H1 (cell line): ENCODE results near the gene C12orf43. TPM values are rescaled to one million over a fixed set of nuclear protein-coding genes. Genes with fewer than 3 reads are reported as not detected.
A peak's percentile ranks its signal among the peaks of the same experiment; 100 is the strongest.

Experiments
- ATF2 ChIP-seq: IDR thresholded peaks from 2 replicates; pipeline ENCODE4 v1.6.1; 2012; ENCODE audit warnings: low read length, inconsistent platforms
- BCL11A ChIP-seq, 2 experiments: IDR thresholded peaks; one replicate each; pipeline ENCODE4 v1.6.1; 2011; ENCODE audit warnings: low read depth in 2 of 2, low read length in 2 of 2, mild to moderate bottlenecking in 2 of 2
- BRCA1 ChIP-seq: IDR thresholded peaks from 2 replicates; pipeline ENCODE4 v1.6.1; 2012; ENCODE audit warnings: low read depth, low read length, improper control_type of control experiment
- CBX5 ChIP-seq: fragments of 300-800, 300-1000 bp; sonication (generic); IDR thresholded peaks from 2 replicates; pipeline ENCODE4 v1.7.1; 2016; ENCODE audit warnings: antibody characterized with exemption, low read length, low read depth
- CTCF ChIP-seq, 3 experiments: IDR thresholded peaks; 1 replicate in 2 of 3; 2 replicates in 1 of 3; pipeline versions ENCODE4 v1.5.1 to v1.6.1; 2011; ENCODE audit warnings: low read length in 3 of 3, mild to moderate bottlenecking in 3 of 3, inconsistent platforms in 2 of 3, low read depth in 1 of 3, moderate library complexity in 1 of 3; ENCODE audit not compliant: insufficient read depth in 1 of 3; ENCODE audit errors: control extremely low read depth in 1 of 3
- GTF2F1 ChIP-seq: IDR thresholded peaks from 2 replicates; pipeline ENCODE4 v1.6.1; 2012; ENCODE audit warnings: low read depth, low read length, improper control_type of control experiment, borderline replicate concordance
- KDM5A ChIP-seq: fragments of 200-600 bp; IDR thresholded peaks from 2 replicates; pipeline ENCODE4 v1.7.1; 2012; ENCODE audit warnings: mild to moderate bottlenecking, low read length, inconsistent platforms, mixed read lengths
- POLR2A ChIP-seq, 2 experiments: IDR thresholded peaks; 1 replicate in 1 of 2; 2 replicates in 1 of 2; pipeline ENCODE4 v1.6.1; 2011; ENCODE audit warnings: low read depth in 2 of 2, low read length in 2 of 2, mild to moderate bottlenecking in 2 of 2; ENCODE audit errors: control extremely low read depth in 1 of 2
- SIN3A ChIP-seq, 2 experiments: IDR thresholded peaks in 1 of 2; conservative IDR thresholded peaks in 1 of 2; 2 replicates each; pipeline ENCODE4 v1.6.1; 2011 to 2012; ENCODE audit warnings: low read length in 2 of 2, improper control_type of control experiment in 1 of 2, low read depth in 1 of 2, mild to moderate bottlenecking in 1 of 2
- SP4 ChIP-seq: IDR thresholded peaks from 2 replicates; pipeline ENCODE4 v1.6.1; 2012; ENCODE audit warnings: low read length, inconsistent platforms
- TAF7 ChIP-seq: optimal IDR thresholded peaks from 2 replicates; pipeline ENCODE3; 2011; ENCODE audit warnings: low read depth, mild to moderate bottlenecking, inconsistent platforms, low read length, moderate library complexity, borderline replicate concordance
- TCF12 ChIP-seq: IDR thresholded peaks from 2 replicates; pipeline ENCODE4 v1.6.1; 2011; ENCODE audit warnings: low read depth, mild to moderate bottlenecking, low read length
- YY1 ChIP-seq: IDR thresholded peaks from 2 replicates; pipeline ENCODE4 v1.6.1; 2011; ENCODE audit warnings: low read depth, mild to moderate bottlenecking, low read length
- polyA plus RNA-seq, 7 experiments: library from polyadenylated mRNA; depleted of rRNA in 3 of 7; stranded (reverse) in 5 of 7; unstranded in 2 of 7; fragments of >200 nt in 5 of 7; fragments of 200-250 nt in 2 of 7; gene quantifications; 1 replicate in 5 of 7; 2 replicates in 1 of 7; 4 replicates in 1 of 7; pipeline versions ENCODE4 v1.2.1 to v1.2.3, GENCODE V29; 2011 to 2013; ENCODE audit warnings: missing spikeins in 2 of 7, mixed read lengths in 2 of 7
- total RNA-seq: library from RNA; stranded (reverse); fragmentation: NEBNext Ultra II Directional; extraction: Animal tissue kit (Norgen Biotek cat#: 25700); gene quantifications from 2 replicates; pipeline ENCODE4 v1.2.1, GENCODE V29; 2021

C12orf43 gene
- total and polyA plus RNA-seq, 2 of the 8 experiments (the other 6 are each of a cell fraction or from before 2014, with no cell fraction given) = 9.2 to 22.3 TPM

- TF ChIP-seq CTCF (IDR thresholded peaks at IDR 0.05; ENCODE audit: control extremely low read depth in 1 of 3, insufficient read depth in 1 of 3, low read depth in 1 of 3, low read length in 3 of 3) (no peak), KDM5A (no peak), ATF2 (no peak), SIN3A (conservative IDR thresholded peaks at IDR 0.05 in 1 of 2, IDR thresholded peaks at IDR 0.05 in 1 of 2; ENCODE audit: low read depth in 1 of 2, low read length in 2 of 2) (0 out of 4 replicates have a peak, but pooled peaks of 1 of the 2 experiments have one; percentile 31), CBX5 (no peak), SP4 (no peak), POLR2A (IDR thresholded peaks at IDR 0.05; ENCODE audit: control extremely low read depth in 1 of 2, low read depth in 2 of 2, low read length in 2 of 2) (no peak), BCL11A (IDR thresholded peaks at IDR 0.05; ENCODE audit: low read depth in 2 of 2, low read length in 2 of 2) (no peak), YY1 (no peak), GTF2F1 (no peak), TCF12 (peak; percentile 91; the same call in 1 of the 2 replicates), TAF7 (no peak), BRCA1 (no peak)
- TF ChIP-seq, all 59 proteins: peak for 3
These were observed 36.2 kb downstream of the C12orf43 start (continued) for GRCh38 chr12:120979862-120980696.
